Measurements from ENCODE around the gene BOK.

BOK gene

GRCh38 chr2:241538838-241539615, 19.5 kb upstream of the BOK start:
- DNase-seq (ENCODE audit: low spot score), result no peak

DNA sequence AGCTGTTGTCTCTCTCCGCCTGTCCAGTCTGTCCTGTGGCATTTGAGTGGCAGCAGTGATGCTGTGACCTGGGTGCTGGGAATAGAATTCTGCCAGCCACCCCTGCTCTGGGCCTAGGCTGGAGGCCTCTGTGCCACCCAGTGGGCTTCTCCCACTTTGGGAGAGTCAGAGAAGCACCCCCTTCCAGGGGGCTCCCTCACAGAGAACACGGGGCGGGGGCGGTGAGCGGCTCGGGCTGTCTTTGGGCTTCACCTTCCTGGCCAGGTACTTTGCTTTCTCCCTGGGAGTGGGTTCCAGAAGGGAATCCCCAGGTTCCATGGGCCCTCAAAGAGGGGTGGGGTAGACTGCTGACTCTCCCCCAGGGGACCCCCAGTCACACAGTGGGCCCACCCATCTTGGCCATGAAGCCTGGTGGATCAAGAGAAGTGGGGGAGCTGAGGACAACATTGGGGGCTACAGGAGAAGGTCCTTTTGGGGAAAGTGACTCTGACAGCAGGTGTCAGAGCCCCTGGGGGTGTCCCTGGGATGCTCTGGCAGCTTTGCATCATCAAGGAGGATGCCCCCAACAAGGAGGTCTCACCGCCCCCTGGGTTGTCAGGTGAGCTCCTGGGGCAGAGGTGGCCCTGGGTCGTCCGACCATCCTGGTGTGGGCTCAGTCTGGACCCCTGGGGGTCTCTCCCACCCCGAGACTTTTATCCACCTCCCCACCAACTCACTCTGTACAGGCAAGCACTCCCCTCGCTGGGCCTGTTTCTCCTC, 18.8 kb upstream of the BOK start:
- DNase-seq (ENCODE audit: low spot score), result no peak

- DNase-seq (ENCODE audit: low spot score), result no peak
These were observed 18.2 kb upstream of the BOK start for GRCh38 chr2:241540401-241540770.

DNA sequence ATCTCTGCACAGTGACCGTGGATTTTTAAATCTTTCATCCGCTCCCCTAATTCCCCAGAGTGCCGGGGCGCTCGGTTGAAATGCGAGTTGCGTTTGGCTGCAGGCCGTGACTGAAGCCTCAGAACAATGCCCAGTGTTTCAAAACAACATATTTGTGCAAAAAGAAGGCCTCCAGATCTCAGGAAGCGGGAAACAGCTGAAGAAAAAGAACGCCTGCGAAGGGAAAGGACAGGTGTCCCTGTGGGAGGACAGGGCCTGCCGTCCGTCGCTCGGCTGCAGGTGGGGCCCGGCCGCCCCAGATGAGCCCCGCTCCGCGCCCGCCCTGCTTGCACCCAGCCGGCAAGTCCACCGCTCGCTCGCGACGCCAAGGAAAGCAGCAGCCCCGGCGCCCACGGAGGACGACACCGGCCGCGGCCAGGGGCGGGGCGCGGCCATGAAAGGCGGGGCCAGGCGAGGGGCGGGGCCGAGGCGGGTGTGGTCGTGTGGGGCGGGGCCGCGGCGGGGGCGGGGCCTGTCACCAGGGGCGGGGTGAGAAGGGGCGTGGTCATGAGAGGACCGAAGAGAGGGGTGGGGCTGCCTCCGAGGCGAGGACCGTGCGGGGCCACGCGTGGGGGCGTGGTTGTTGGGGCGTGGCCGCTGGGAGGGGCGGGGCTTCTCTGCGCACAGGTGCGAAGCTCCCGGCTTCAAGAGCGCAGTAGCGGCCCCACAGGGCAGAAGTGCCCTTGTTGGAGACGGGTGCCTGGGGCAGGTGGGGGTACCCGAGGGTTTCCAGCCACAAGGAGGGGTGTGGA, 17.6 kb upstream of the BOK start:
- peak; percentile 54 for DNase-seq (ENCODE audit: low spot score)

DNA sequence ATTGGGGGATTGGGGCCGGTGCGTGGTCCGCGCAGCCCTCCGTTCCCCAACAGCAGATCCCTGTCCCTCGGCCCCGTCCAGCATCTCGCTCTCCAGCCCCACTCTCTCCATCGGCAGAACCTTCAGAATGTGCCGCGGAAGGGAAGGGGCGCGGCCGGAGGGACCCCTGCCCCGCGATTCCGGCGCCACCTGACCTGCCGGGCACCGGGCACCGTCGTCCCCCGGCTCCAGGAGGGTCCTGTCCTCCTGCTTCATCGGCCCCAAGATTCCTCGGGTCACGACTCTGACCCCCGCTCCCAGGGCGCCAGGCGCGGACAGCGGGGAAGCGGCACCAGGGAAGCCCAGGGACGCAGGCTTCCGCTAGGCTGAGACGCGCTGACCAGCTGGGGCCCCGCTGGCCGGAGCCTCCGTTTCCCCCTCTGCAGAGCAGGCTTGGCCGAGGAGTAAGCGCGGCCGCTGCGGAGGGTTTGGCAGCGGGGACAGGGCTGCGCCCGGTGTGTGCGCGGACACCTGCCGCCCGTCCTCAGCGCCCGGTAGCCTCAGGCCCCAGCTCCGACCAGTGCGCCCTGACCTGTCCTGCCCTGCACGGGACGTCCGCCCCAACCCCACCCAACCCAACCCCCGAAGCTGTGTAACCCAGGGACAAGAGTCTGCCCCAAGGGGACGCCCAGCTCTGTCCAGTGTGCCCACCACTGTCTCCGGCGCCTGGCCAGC, 16.8 kb upstream of the BOK start:
- no peak for DNase-seq (ENCODE audit: low spot score)

- DNase-seq (ENCODE audit: low spot score), result no peak
These were observed 16.3 kb upstream of the BOK start for GRCh38 chr2:241542278-241542605.

DNA sequence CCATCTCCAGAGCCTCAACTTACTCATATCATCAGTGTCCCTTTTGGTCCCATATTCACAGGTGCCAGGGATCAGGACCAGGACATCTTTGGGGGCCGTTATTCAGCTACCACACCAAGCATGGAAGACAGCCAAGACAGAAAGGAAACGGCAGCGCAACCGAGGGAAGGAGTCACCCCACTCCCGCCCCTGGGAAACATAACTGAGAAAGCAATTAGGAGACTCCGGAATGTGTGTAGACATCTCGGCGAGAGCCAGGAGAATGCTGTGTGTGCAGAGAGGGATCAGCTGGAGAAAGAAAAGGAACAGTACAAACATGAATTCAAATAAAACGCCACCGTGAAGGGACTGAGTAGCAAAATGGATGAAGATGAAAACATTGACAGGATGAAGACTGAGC, 13.4 kb upstream of the BOK start:
- DNase-seq (ENCODE audit: low spot score), result no peak

DNA sequence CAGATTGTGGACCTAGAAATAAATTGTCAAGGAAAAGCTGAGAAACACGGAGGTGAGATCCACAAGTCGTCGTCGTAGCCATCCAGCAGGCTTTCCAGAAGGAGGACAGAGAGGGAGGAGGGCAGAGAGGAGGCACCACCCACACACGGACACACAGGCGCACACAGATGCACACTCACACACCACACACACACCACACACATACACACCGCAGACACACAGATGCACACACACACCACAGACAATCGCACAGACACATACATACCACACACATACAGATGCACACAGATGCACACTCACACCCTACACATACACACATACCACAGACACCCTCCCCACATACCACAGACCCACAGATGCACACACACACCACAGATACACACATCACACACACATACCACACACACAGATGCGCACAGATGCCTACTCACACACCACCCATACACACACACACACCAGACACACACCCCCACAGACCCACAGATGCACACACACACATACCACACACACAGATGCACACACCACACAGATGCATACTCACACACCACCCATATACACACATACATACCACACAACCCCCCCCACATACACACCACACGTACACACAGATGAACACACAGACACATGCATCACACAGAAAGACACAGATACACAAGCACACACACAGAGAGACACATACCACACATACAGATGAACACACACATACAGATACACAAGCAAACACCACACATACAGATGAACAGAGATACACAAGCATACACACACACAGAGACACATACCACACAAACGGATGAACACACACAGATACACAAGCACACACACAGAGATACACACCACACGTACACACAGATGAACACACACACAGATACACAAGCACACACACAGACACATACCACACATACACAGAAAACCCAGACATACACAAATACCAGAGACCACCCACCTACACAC, 12.7 kb upstream of the BOK start:
- no peak for DNase-seq (ENCODE audit: low spot score)

GRCh38 chr2:241546771-241547498, 11.6 kb upstream of the BOK start:
- DNase-seq (ENCODE audit: low spot score), result peak; percentile 35

GRCh38 chr2:241547781-241548450, 10.6 kb upstream of the BOK start:
- no peak for DNase-seq (ENCODE audit: low spot score)

- no peak for DNase-seq (ENCODE audit: low spot score)
These were observed 10.1 kb upstream of the BOK start for GRCh38 chr2:241548451-241548835.

GRCh38 chr2:241550616-241551580, 7.6 kb upstream of the BOK start:
- no peak for DNase-seq (ENCODE audit: low spot score)

DNA sequence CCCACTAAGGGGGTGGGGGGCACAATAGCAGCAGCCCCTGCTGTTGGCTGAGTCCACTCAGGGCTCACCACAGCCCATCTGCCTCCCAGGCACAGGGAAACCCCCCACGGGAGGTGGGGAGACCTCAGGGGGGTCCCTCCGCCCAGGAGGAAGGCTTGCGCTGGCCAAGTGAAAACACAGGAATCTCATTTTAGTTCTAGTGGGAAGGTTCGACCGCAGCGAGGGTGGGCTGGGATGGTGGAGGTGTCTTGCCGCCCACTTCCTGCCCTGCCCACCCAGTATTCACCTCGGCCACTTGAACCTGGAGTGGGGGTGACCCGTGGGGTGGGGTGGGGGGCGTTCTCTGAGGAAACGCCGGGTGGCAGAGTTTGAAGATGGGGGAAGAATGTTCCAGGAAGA, 6.9 kb upstream of the BOK start:
- DNase-seq (ENCODE audit: low spot score), result no peak

DNA sequence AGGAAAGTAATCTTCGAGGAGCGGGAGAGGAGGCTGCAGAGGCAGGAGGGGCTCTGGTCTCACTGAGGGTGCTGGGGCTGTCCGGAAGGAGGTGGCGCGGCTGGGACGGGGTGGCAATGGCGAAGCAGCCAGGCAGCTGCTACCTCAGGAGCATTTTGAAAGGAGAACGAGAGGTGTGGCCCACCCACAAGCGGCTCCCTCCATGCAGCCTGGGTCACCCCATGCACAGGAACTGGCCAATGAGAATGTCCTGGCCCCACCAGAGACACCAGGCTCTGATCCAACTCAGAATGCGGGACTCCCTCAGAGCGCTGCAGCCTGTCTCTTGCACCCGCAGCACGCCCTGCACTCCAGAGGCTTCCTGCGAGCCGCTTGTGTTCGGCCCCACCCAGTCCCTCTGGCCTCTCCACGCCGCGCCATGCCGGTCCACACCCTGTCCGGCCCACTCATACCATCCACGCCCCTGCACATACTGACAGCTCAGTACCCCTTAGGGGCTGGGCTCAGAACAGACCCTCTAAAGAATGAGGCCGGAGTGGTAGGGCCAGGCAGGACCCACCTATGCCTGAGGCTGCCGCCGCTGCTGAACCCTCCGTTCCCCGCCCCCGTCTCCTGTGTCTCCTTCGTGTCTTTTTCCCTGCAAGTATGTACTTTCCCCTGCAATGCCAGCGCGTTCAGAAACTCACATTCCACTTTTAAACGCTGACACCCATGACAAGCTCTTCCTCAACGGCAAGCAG, 6.4 kb upstream of the BOK start:
- DNase-seq (ENCODE audit: low spot score), result no peak

DNA sequence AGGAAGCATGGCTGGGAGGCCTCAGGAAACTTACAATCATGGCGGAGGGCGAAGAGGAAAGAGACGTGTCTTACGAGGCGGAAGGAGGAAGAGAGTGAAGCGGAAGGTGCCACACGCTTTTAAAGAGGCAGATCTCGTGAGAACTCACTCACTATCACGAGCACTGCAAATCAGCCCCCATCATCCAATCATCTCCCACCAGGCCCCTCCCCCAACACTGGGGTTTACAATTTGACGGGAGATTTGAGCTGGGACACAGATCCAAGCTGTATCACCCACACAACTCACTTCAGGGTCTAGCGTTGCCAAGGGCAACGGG, 5.1 kb upstream of the BOK start:
- no peak for DNase-seq (ENCODE audit: low spot score)

DNA sequence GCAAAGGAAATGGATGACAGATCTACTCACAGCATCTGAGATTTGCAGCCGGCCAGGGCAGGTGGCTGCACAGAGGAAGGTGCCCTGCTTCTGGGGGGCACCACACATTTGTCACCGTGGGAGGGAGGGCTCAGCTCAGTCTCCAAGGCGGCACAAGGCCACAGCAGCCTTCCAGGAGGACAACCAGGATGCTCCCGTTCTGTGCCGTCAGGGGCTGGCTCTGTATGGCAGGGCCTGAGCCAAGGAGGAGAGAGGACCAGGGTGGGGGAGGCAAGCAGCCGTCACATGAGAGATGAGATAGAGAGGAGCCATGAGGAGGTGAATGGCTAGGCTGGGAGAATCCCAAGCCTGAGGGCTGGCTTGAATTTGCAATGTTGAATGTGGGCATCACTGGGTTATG, 4.6 kb upstream of the BOK start:
- DNase-seq (ENCODE audit: low spot score), result no peak

DNA sequence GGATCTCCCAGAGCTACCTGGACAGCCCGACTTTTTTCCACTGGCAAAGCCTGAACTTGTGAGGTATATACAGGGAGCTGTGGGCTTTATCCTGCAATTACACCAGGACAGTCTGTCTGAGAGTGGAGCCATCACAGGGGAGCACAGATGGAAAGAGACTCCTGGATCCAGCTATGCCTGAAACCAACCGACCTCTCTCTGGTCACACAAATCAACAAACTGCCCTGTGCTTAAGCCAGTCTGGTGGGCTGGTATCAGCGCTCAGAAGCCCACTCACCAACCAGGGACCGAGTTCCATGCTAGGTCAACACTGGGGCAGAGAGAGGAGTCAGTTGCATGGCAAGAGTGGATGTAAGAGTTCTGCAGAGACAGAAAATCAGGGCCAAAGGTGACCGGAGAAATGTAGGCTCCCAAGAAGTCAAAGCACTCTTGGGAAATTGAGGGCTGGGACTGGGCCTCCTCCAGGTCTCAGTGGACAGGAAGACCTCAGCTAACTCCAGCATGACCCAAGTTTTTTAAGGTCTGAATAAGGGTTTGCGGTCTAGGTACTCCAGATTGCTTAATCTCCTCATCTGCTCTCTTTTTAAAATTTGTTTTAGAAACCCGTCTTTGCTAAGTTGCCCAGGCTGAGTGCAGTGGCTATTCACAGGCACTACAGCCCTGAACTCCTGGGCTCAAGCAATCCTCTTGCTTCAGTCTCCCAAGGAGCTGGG, 3.8 kb upstream of the BOK start:
- no peak for DNase-seq (ENCODE audit: low spot score)

- DNase-seq (ENCODE audit: low spot score), result no peak
These were observed 2.8 kb upstream of the BOK start for GRCh38 chr2:241555711-241556110.

All from Ammon's horn (tissue), 1 donor.